Spleen (tissue), 7 donors: ENCODE results near the gene AKR1B15.

Source experiments
- CTCF ChIP-seq, 11 experiments: fragments of 200-600 bp in 7 of 11; fragments of 450-650 bp in 4 of 11; sonication (generic) in 4 of 11; IDR thresholded peaks in 8 of 11; conservative IDR thresholded peaks in 3 of 11; 1 replicate in 7 of 11; 2 replicates in 4 of 11; pipeline versions ENCODE4 v1.4.0 to v1.8.0; 2016 to 2021; ENCODE audit warnings: antibody characterized with exemption in 11 of 11, inconsistent platforms in 4 of 11, mild to moderate bottlenecking in 1 of 11
- POLR2A ChIP-seq, 3 donors: fragments of 450-650 bp; IDR thresholded peaks; one replicate each; pipeline ENCODE4 v1.5.1; 2017; ENCODE audit warnings: antibody characterized with exemption in 3 of 3, mild to moderate bottlenecking in 1 of 3
- POLR2AphosphoS5 ChIP-seq, 3 donors: sonication (generic); formaldehyde crosslinking; IDR thresholded peaks; one replicate each; pipeline ENCODE4 v1.5.1; 2017; ENCODE audit warnings: antibody characterized with exemption in 3 of 3
- donor health status: DM: no; HTN: no; CAD: no; lungs with moderate emphysema.
- donor health status: DM: no; HTN: no; CAD: no.
- donor health status: DM: no; HTN: no; CAD: no.

DNA sequence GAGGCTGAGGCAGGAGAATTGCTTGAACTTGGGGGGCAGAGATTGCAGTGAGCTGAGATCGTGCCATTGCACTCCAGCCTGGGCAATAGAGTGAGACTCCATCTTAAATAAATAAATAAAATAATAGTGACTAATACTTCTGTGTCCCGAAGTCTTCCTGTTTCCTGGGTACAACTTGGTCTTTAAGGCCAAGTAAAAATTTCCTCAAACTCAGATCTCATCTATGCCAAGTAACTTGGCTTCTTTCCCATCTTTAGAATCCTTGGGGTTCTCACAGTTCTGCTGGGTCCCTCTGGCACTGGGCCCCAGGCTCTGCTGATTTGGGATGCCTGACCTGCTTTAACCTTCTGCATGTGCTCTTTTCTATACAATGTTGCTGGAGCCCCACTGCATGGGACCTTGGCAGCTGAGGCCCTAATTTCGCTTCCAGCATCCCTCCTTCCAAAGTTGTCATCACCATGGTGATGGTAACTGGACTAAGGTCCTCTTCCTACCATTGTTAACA is 44.2 kb upstream of the AKR1B15 start:
- no peak for TF ChIP-seq POLR2AphosphoS5 (IDR thresholded peaks at IDR 0.05)
- no peak for TF ChIP-seq CTCF (IDR thresholded peaks at IDR 0.05 in 8 of 11, conservative IDR thresholded peaks at IDR 0.05 in 3 of 11)
- no peak for TF ChIP-seq POLR2A (IDR thresholded peaks at IDR 0.05)
